ENCODE results near the gene DPY19L1.
"Not testable (repeated sequence)": the region's sequence is repeated elsewhere in the genome, so short reads cannot be mapped to it uniquely, and the experiment has no call there.

The DPY19L1 gene

DNA sequence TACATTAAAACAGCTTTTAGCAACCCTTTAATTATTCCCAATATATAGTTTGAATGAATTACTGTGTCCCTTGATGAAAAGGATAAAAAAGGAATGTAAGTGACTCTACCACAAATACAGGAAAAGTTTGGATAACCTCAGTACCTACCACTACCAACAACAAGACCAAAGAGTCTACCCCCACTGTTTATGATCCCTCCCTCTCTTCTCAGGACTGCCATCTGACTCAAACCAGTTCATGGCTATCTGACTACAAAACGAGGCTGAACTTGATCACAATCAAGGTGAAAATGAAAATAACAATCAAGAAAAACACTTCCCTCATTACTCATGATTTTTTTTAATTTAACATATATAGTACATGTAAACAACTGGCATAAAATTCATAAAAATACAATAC, 108.7 kb downstream of the DPY19L1 start:
- no peaks in the 10 kb centered on the region for H3K4me1 Mint-ChIP-seq
- H3K9me3 Mint-ChIP-seq = no peaks in the 10 kb centered on the region
- no peak overlapping the region for H3K4me3 Mint-ChIP-seq
- no peaks in the 10 kb centered on the region for H3K27me3 Mint-ChIP-seq
- H3K27ac Mint-ChIP-seq = no peak overlapping the region
- no peak for ATAC-seq
- peaks cover 21% of the 10 kb centered on the region for H3K36me3 Mint-ChIP-seq

DNA sequence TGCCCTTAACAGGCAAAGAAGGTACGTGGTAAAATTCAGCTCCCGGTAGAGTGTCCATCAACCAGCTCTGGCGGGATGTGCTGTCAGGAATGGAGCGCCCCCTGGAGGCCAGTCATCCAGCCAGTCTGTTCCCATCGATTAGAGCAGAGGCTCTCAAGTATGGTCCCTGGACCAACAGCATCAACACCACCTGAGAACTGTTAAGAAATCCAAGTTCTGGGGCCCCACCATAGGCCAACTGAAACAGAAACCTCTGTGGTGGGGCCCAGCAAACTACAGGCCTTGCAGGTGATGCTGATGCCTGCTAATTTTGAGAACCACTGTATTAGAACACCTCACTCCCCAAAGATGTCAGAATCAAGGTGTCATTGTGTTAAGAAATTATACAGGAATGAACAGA, 109.2 kb downstream of the DPY19L1 start:
- Mint-ChIP-seq H3K4me3 (no peak overlapping the region), H3K4me1 (no peaks in the 10 kb centered on the region), H3K27me3 (no peaks in the 10 kb centered on the region), H3K9me3 (no peaks in the 10 kb centered on the region), H3K27ac (no peak overlapping the region), H3K36me3 (peaks cover 21% of the 10 kb centered on the region)
- ATAC-seq = no peak

DNA sequence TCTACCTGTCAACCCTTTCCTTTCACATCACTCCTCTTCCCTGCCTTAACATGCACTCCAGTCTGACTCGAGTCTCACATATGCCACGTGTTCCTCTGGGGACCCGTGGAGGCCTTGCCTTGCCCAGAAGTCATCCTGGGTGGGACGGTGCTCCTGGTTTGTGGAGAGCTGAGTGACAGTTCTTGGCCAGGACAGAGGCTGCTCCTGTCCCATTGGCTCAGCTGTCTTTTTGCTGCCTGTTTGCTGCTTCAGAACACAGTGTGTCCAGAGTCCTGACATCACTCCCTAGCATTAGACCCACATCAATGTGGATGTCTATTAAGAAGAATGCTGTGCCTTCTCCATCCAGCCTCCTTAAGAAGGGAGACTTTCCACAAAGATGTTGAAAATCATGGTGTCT, 116.8 kb downstream of the DPY19L1 start:
- H3K27ac Mint-ChIP-seq, ATAC-seq, H3K4me3 Mint-ChIP-seq, H3K4me1 Mint-ChIP-seq, H3K36me3 Mint-ChIP-seq, H3K9me3 Mint-ChIP-seq: not testable (repeated sequence)
- peaks cover 12% of the 10 kb centered on the region for H3K27me3 Mint-ChIP-seq

DNA sequence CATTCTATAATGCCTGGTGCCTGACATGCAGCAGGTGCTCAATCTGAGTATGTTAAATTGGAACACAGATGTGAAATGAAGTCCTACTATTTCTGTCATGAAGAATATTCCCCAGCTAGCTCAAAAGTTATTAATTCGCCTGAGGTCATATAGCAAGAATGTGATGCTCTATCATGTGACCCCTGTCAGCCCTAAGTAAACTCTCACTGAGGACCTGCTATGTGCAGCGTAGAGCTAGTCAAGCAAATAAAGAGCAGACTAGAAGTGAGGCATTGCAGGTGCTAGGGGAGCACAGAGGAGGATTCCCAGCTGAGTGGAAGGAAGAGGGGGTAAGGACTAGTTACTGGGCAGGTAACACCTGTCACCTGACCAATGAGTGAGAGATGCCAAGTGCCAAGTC, 118.2 kb downstream of the DPY19L1 start:
- not testable (repeated sequence) for H3K4me3 Mint-ChIP-seq, ATAC-seq, H3K36me3 Mint-ChIP-seq, H3K4me1 Mint-ChIP-seq, H3K27ac Mint-ChIP-seq, H3K9me3 Mint-ChIP-seq
- peaks cover 12% of the 10 kb centered on the region for H3K27me3 Mint-ChIP-seq

GRCh38 chr7:34918198-34918861, 119.0 kb downstream of the DPY19L1 start:
- peak; percentile 24 for ATAC-seq
- H3K9me3 Mint-ChIP-seq, H3K27ac Mint-ChIP-seq, H3K36me3 Mint-ChIP-seq, H3K4me1 Mint-ChIP-seq, H3K4me3 Mint-ChIP-seq: not testable (repeated sequence)
- peaks cover 12% of the 10 kb centered on the region for H3K27me3 Mint-ChIP-seq

DNA sequence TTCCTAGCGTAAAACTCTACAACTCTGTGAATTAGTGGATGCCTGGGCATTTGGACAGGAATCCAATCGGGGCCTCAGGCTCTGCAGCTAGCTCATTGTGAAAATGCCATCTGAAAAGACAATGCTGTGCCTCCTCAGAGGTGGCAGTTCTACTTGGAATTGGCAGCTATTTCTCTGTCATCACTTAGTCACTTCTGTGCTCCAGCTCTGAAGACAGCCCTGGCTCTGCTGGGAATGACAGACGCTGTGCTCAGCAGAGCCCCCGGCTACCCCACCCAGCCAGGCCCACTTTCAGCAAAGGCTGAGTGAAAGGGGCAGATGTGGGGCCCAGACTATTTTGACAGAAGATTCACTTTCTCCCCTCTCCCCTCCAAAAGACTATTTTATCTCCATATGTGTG, 119.8 kb downstream of the DPY19L1 start:
- H3K4me3 Mint-ChIP-seq, ATAC-seq, H3K36me3 Mint-ChIP-seq, H3K9me3 Mint-ChIP-seq, H3K4me1 Mint-ChIP-seq, H3K27ac Mint-ChIP-seq: not testable (repeated sequence)
- H3K27me3 Mint-ChIP-seq = peaks cover 12% of the 10 kb centered on the region

DNA sequence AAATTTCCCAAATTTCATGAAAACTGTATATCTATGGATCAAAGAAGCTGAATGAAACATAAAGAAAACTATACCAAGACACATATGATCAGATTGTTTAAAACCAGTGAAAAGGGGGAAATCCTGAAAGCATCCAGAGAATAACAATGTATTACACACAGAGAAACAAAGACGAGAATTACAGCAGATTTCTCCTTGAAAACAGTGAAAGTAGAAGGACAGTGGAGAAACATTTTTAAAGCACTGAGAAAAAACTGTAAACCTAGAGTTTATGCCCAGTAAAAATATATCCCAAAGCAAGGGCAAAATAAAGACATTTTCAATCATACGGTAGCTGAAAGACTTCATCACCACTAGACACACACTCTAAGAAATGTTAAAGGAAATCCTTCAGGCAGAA, 121.0 kb downstream of the DPY19L1 start:
- Mint-ChIP-seq H3K27ac (no peak overlapping the region), H3K4me1 (no peaks in the 10 kb centered on the region), H3K36me3 (no peaks in the 10 kb centered on the region), H3K9me3 (peaks cover 3% of the 10 kb centered on the region), H3K4me3 (no peak overlapping the region), H3K27me3 (peaks cover 12% of the 10 kb centered on the region)
- ATAC-seq = no peak

- Mint-ChIP-seq H3K4me3 (no peak overlapping the region), H3K27me3 (no peaks in the 10 kb centered on the region), H3K4me1 (no peaks in the 10 kb centered on the region), H3K36me3 (no peaks in the 10 kb centered on the region), H3K9me3 (peaks cover 3% of the 10 kb centered on the region), H3K27ac (no peak overlapping the region)
- ATAC-seq = no peak
These were observed 125.0 kb downstream of the DPY19L1 start for GRCh38 chr7:34912236-34912635.

DNA sequence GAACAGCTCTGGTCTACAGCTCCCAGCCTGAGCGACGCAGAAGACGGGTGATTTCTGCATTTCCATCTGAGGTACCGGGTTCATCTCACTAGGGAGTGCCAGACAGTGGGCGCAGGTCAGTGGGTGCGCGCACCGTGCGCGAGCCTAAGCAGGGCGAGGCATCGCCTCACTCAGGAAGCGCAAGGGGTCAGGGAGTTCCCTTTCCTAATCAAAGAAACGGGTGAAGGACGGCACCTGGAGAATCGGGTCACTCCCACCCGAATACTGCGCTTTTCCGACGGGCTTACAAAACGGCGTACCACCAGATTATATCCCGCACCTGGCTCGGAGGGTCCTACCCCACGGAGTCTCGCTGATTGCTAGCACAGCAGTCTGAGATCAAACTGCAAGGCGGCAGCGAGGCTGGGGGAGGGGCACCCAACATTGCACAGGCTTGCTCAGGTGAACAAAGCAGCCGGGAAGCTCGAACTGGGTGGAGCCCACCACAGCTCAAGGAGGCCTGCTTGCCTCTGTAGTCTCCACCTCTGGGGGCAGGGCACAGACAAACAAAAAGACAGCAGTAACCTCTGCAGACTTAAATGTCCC, 130.9 kb downstream of the DPY19L1 start:
- H3K27me3 Mint-ChIP-seq, ATAC-seq, H3K4me3 Mint-ChIP-seq, H3K9me3 Mint-ChIP-seq, H3K27ac Mint-ChIP-seq, H3K4me1 Mint-ChIP-seq, H3K36me3 Mint-ChIP-seq: not testable (repeated sequence)

DNA sequence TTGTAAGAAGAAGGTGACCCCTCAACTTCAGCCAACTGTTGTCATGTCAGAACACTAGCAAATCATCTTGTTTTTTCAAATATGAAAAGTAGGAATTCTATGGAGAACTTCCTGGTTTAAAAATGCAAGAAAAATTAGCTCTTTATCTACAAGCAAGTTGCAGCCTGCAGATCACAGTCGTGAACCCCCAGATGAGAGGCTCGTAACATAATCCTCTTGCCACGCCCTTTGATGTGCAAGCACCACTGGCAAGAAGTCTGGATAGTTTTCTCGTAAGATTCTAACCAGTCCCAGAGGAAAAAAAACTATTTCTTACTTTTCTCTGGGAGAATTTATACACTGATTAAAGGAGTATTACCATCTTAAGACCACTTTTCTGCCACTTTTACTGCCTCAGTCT, 132.3 kb downstream of the DPY19L1 start:
- ATAC-seq = no peak
- Mint-ChIP-seq H3K27ac (no peak overlapping the region), H3K27me3 (peaks cover 12% of the 10 kb centered on the region), H3K4me1 (no peaks in the 10 kb centered on the region), H3K9me3 (no peaks in the 10 kb centered on the region), H3K36me3 (no peaks in the 10 kb centered on the region), H3K4me3 (no peak overlapping the region)

- H3K9me3 Mint-ChIP-seq, H3K36me3 Mint-ChIP-seq, H3K4me1 Mint-ChIP-seq, ATAC-seq, H3K27ac Mint-ChIP-seq, H3K4me3 Mint-ChIP-seq: not testable (repeated sequence)
- peaks cover 22% of the 10 kb centered on the region for H3K27me3 Mint-ChIP-seq
These were observed 133.4 kb downstream of the DPY19L1 start for GRCh38 chr7:34903921-34904320.

DNA sequence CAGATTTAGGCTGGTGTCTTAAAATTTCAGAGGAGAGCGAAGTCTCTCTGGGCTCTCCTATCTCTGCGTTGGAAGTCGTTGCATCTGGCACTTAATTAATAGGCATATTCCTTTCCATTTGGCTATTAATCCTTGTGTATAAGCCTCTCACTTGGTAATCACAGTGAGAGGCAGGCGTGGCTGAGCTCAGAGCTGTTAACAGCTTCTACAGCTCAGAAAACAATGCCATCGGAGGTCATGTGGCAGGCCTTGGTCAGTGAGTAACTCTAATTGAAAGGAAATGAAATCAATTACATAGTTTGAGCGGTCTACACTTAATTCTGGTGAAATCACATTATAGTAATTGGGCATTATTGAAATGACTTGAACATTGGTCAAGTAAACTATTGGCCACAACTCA, 135.1 kb downstream of the DPY19L1 start:
- Mint-ChIP-seq H3K4me3 (no peak overlapping the region), H3K4me1 (no peaks in the 10 kb centered on the region), H3K27ac (no peak overlapping the region), H3K36me3 (no peaks in the 10 kb centered on the region), H3K9me3 (peaks cover 5% of the 10 kb centered on the region), H3K27me3 (peaks cover 29% of the 10 kb centered on the region)
- no peak for ATAC-seq

GRCh38 chr7:34900891-34901513, 136.3 kb downstream of the DPY19L1 start:
- H3K4me1 Mint-ChIP-seq = no peaks in the 10 kb centered on the region
- H3K36me3 Mint-ChIP-seq = no peaks in the 10 kb centered on the region
- H3K4me3 Mint-ChIP-seq = no peak overlapping the region
- H3K27ac Mint-ChIP-seq = no peak overlapping the region
- no peak for ATAC-seq
- peaks cover 29% of the 10 kb centered on the region for H3K27me3 Mint-ChIP-seq
- peaks cover 13% of the 10 kb centered on the region for H3K9me3 Mint-ChIP-seq

DNA sequence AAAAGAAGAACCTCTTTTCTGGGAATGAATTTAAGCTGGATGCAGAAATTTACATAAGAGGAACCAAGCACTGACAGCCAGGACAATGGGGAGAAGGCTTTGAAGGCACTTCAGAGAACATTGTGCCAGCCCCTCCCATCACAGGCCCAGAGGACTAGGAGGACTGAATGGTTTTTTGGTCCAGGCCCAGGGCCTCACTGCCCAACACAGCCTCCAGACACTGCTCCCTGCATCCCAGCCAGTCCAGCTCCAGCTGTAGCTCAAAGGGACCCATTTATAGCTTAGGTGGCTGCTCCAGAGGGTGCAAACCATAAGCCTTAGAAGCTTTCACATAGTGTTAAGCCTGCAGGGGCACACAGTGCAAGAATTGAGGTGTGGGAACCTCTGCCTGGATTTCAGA, 142.1 kb downstream of the DPY19L1 start:
- Mint-ChIP-seq H3K9me3 (peaks cover 23% of the 10 kb centered on the region), H3K4me1 (no peaks in the 10 kb centered on the region), H3K27ac (no peak overlapping the region), H3K27me3 (peaks cover 34% of the 10 kb centered on the region), H3K36me3 (no peaks in the 10 kb centered on the region), H3K4me3 (no peak overlapping the region)
- no peak for ATAC-seq

- no peak for ATAC-seq
- no peak overlapping the region for H3K4me3 Mint-ChIP-seq
These were observed 147.3 kb downstream of the DPY19L1 start for GRCh38 chr7:34889951-34890350.

GRCh38 chr7:34886856-34887255, 150.4 kb downstream of the DPY19L1 start:
- Mint-ChIP-seq H3K9me3 (peaks cover 12% of the 10 kb centered on the region), H3K27me3 (peaks cover 24% of the 10 kb centered on the region), H3K4me1 (no peaks in the 10 kb centered on the region), H3K4me3 (no peak overlapping the region), H3K27ac (no peak overlapping the region), H3K36me3 (no peaks in the 10 kb centered on the region)
- ATAC-seq = no peak

More at GRCh38 chr7:34889951-34890350, 147.3 kb downstream of the DPY19L1 start:
- H3K27me3 Mint-ChIP-seq = peaks cover 24% of the 10 kb centered on the region
- no peaks in the 10 kb centered on the region for H3K36me3 Mint-ChIP-seq
- no peak overlapping the region for H3K27ac Mint-ChIP-seq
- no peaks in the 10 kb centered on the region for H3K4me1 Mint-ChIP-seq
- peaks cover 11% of the 10 kb centered on the region for H3K9me3 Mint-ChIP-seq
